HepG2 (cell line): ENCODE results near the gene MRNIP. TPM values are rescaled to one million over a fixed set of nuclear protein-coding genes. Genes with fewer than 3 reads are reported as not detected.
A peak's percentile ranks its signal among the peaks of the same experiment; 100 is the strongest.

Source experiments
- ATAC-seq: fragments of 200-7000 bp; cut with Tn5 transposase; 3 replicates; pipeline ENCODE4 v1.9.1; 2020; ENCODE audit warnings: mild to moderate bottlenecking, moderate library complexity
- BruUV-seq: library from RNA; stranded (reverse); fragments of 400-500 nt; replicated peaks from 2 replicates; lab custom pipeline; 2021; lab: Mats Ljungman, UMichigan
- CTCF ChIA-PET: fragments of 300-600 bp; formaldehyde crosslinking; extraction: SDS; loops from one replicate; lab custom pipeline; 2021; ENCODE audit warnings: low total read pairs, inconsistent platforms, low intra/inter-chr PET ratio; lab: Yijun Ruan, JAX
- POLR2A ChIA-PET: fragments of 350-600 bp; sonication (Branson Sonifier 250); formaldehyde crosslinking; loops from one replicate; lab custom pipeline; 2020; ENCODE audit warnings: antibody characterized with exemption, inconsistent platforms; lab: Yijun Ruan, JAX
- DNase-seq: peaks from one replicate; pipeline ENCODE4 v3.0.0-alpha.2; 2015; ENCODE audit warnings: low spot score
- FAIRE-seq: peaks from 3 replicates; lab custom pipeline; 2011; peaks lifted over from hg19 to GRCh38; lab: Jason Lieb, UNC
- H2AFZ ChIP-seq: one replicate; pipeline ENCODE4 v1.6.1; 2011; ENCODE audit warnings: low read length, inconsistent platforms
- H3K27ac ChIP-seq: fragments of 300-600 bp; 3 replicates; pipeline ENCODE4 v1.8.0; 2011; ENCODE audit warnings: mixed run types, mild to moderate bottlenecking, mixed read lengths, low read length, inconsistent platforms; ENCODE audit not compliant: insufficient read depth; ENCODE audit errors: extremely low read length
- H3K27me3 ChIP-seq, 2 experiments: fragments of 200-600 bp in 1 of 2; 2 replicates in 1 of 2; 3 replicates in 1 of 2; pipeline versions ENCODE4 v1.6.0 to v1.8.0; 2011; ENCODE audit warnings: low read length in 2 of 2, mild to moderate bottlenecking in 2 of 2, moderate library complexity in 2 of 2, inconsistent platforms in 1 of 2; ENCODE audit not compliant: insufficient read depth in 2 of 2, control insufficient read depth in 1 of 2
- H3K36me3 ChIP-seq, 2 experiments: fragments of 200-600 bp in 1 of 2; replicated peaks in 1 of 2; 2 replicates in 1 of 2; 3 replicates in 1 of 2; pipeline versions ENCODE4 v1.5.1 to v1.8.0; 2011; ENCODE audit warnings: low read length in 2 of 2, inconsistent platforms in 1 of 2; ENCODE audit not compliant: insufficient read depth in 2 of 2, control insufficient read depth in 1 of 2
- H3K4me1 ChIP-seq: 2 replicates; pipeline ENCODE4 v1.5.1; 2012; ENCODE audit warnings: low read length, inconsistent platforms; ENCODE audit not compliant: insufficient read depth
- H3K4me2 ChIP-seq: 2 replicates; pipeline ENCODE4 v1.6.0; 2011; ENCODE audit warnings: low read depth, low read length, inconsistent platforms
- H3K4me3 ChIP-seq, 3 experiments: fragments of 200-600 bp in 1 of 3; sonication (generic), shearing (Covaris generic) in 1 of 3; replicated peaks in 1 of 3; 2 replicates each; pipeline ENCODE4 v1.5.1; 2011 to 2016; ENCODE audit warnings: low read length in 3 of 3, inconsistent platforms in 2 of 3, low read depth in 2 of 3, mild to moderate bottlenecking in 2 of 3, control low read depth in 1 of 3, mixed read lengths in 1 of 3; ENCODE audit not compliant: insufficient read depth in 1 of 3
- H3K79me2 ChIP-seq: one replicate; pipeline ENCODE4 v1.6.1; 2011; ENCODE audit warnings: low read length, inconsistent platforms; ENCODE audit not compliant: insufficient read depth
- H3K9ac ChIP-seq: 2 replicates; pipeline ENCODE4 v1.6.0; 2011; ENCODE audit warnings: mild to moderate bottlenecking, low read depth, low read length, inconsistent platforms; ENCODE audit not compliant: insufficient read depth
- H3K9me3 ChIP-seq: 2 replicates; pipeline ENCODE4 v1.5.1; 2012; ENCODE audit warnings: mild to moderate bottlenecking, low read length
- H4K20me1 ChIP-seq: 2 replicates; pipeline ENCODE4 v1.6.0; 2011; ENCODE audit warnings: inconsistent platforms, mild to moderate bottlenecking, low read length, moderate library complexity; ENCODE audit not compliant: insufficient read depth
- POLR2A ChIP-seq, 2 experiments: IDR thresholded peaks; 2 replicates each; pipeline ENCODE4 v1.6.1; 2011; ENCODE audit warnings: low read depth in 2 of 2, low read length in 2 of 2, mild to moderate bottlenecking in 1 of 2, moderate library complexity in 1 of 2; ENCODE audit not compliant: insufficient read depth in 1 of 2
- POLR2G ChIP-seq: fragments of 200-400 bp; formaldehyde crosslinking; IDR thresholded peaks from 2 replicates; pipeline ENCODE4 v1.6.1; 2018; ENCODE audit warnings: mild to moderate bottlenecking, low read depth, low read length, moderate library complexity
- ZNF33A ChIP-seq: sonication (generic); formaldehyde crosslinking; IDR thresholded peaks from 2 replicates; pipeline ENCODE4 v1.5.1; 2020; ENCODE audit warnings: missing genetic modification reagents, mild to moderate bottlenecking, moderate library complexity, borderline replicate concordance
- ZNF619 ChIP-seq: sonication (generic); formaldehyde crosslinking; IDR thresholded peaks from 2 replicates; pipeline ENCODE4 v1.4.0; 2020; ENCODE audit warnings: mild to moderate bottlenecking, missing genetic modification reagents
- WGBS: methylation state at CpG from one replicate; pipeline ENCODE4 v1.1.6; 2017; ENCODE audit warnings: low lambda C conversion rate; 5-methylcytosine and 5-hydroxymethylcytosine counted together
- in situ Hi-C: cut with HindIII; loops from 2 replicates; pipeline ENCODE4 v1.10.0; 2017; ENCODE audit warnings: low pct_unique_long_range_greater_than_20kb; ENCODE audit not compliant: extremely low pct_ligation_motif_present
- intact Hi-C: fragments of 100-400 bp; cut with micrococcal nuclease; formaldehyde crosslinking; loops from one replicate; pipeline ENCODE4 v1.10.0; 2022; ENCODE audit not compliant: unreplicated experiment
- polyA plus RNA-seq, 8 experiments: library from polyadenylated mRNA; depleted of rRNA in 3 of 8; stranded (reverse) in 7 of 8; unstranded in 1 of 8; fragments of >200 nt; fragmentation: Illumina TruSeq in 4 of 8; extraction: Trizol in 4 of 8; gene quantifications; 2 replicates each; pipeline versions ENCODE4 v1.2.1 to v1.2.3, GENCODE V29; 2011 to 2016; ENCODE audit warnings: low read depth in 4 of 8, missing spikeins in 1 of 8, mixed read lengths in 1 of 8; ENCODE audit not compliant: insufficient read depth in 1 of 8
- total RNA-seq, 5 experiments: library from RNA; depleted of rRNA; stranded (reverse); fragments of >200 nt; fragmentation: Illumina TruSeq; extraction: Trizol; gene quantifications; 2 replicates each; pipeline ENCODE4 v1.2.3, GENCODE V29; 2016; ENCODE audit warnings: low read depth in 1 of 5
- TF ChIP-seq, protein P1 (sequence below): sonication (generic); formaldehyde crosslinking; IDR thresholded peaks from 2 replicates; pipeline ENCODE4 v1.4.0; 2020; ENCODE audit warnings: missing genetic modification reagents

Gene MRNIP
- total and polyA plus RNA-seq, 2 of the 13 experiments (the other 11 are each of a cell fraction or from before 2014, with no cell fraction given) = 15.5 to 34.1 TPM

DNA sequence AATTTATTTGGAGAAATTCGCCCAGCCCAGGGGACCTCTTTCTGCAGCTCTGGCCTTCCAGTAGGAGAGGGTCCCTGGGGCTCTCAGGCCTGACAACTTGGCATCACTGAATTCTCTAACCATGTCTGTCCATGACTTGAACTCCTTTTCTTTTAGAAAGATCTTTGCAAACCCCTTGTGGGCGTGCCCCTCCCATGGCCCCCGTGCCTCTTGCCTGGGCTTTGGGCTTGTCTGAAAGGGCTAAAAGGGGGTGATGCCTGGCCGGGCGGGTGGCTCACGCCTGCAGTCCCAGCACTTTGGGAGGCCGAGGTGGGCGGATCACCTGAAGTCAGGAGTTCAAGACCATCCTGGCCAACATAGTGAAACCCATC lies 41.2 kb downstream of the MRNIP start:
- WGBS = 89% methylated on average over 5 of the region's 8 CpGs
- intact Hi-C loops (no loop called here), in situ Hi-C loops (no loop called here)
- H3K4me3 ChIP-seq = no peak overlapping the region
- H3K4me2 ChIP-seq = no peak overlapping the region
- peaks cover 23% of the 10 kb centered on the region for H3K79me2 ChIP-seq
- BruUV-seq = no TSS peak
- POLR2A ChIA-PET = interaction anchor here (5.3 kb wide), 1 partner anchor 12 kb away, joined by 115 read pairs; the partner anchor contains the start of gene MGAT4B
- CTCF ChIA-PET = no interaction called here
- ATAC-seq (no peak), FAIRE-seq (no peak), DNase-seq (no peak)
- TF ChIP-seq POLR2A (IDR thresholded peaks at IDR 0.05; ENCODE audit: insufficient read depth in 1 of 2, low read depth in 2 of 2, low read length in 2 of 2) = no peak
- peak; percentile 11; the same call in 1 of the 2 replicates for TF ChIP-seq POLR2G
- no peak for TF ChIP-seq ZNF619 (CRISPR knock-in tag)
- no peak overlapping the region for H3K9ac ChIP-seq
- no peaks in the 10 kb centered on the region for H3K27me3 ChIP-seq
- peaks cover 11% of the 10 kb centered on the region for H4K20me1 ChIP-seq
- H3K27ac ChIP-seq = no peak overlapping the region
- no peaks in the 10 kb centered on the region for H3K9me3 ChIP-seq
- peaks cover 10 to 15% of the 10 kb centered on the region in 2 experiments; a peak in 3 of 5 replicates for H3K36me3 ChIP-seq
- H2AFZ ChIP-seq = no peak overlapping the region
- H3K4me1 ChIP-seq = peaks cover 37% of the 10 kb centered on the region

DNA sequence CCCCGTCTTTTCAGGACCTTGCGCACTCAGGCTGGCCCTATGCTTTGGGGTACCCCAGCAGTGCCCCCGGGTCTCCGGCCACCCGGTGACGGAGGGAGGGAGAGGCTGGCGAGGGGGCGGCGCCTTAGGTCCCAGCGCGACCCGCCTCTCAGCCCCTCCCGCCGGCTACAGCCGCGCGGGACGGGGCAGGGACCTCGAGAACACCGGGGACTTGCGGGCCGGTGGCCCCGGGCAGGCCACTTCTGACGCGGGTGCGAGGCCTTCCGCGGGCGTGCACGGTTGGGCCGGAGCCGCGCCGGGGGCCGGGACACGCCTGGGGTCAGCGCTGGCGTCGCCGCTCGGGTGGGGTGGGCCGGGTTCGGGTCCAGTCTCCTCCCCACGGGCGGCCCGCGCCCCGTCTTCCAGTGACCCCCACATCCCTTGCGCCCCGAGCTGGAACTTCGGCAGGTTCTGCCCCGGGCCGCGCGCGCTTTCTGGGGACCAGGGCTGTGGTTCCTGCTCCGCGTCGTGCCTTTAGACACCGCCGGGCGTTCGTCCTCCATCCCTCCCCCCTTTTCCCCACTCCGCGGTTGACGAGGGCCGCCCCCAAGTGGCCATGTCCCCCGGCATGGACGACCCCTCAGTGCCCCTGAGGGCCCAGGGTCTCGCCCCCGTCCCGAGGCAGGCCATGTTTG lies 41.7 kb downstream of the MRNIP start:
- H3K27ac ChIP-seq = no peak overlapping the region
- CTCF ChIA-PET = no interaction called here
- in situ Hi-C loops = no loop called here

More for the DNA sequence above, 41.7 kb downstream of the MRNIP start:
- no peak overlapping the region for H3K4me3 ChIP-seq
- H3K36me3 ChIP-seq = peaks cover 11 to 19% of the 10 kb centered on the region in 2 experiments; a peak in 4 of 5 replicates
- TF ChIP-seq ZNF33A (CRISPR knock-in tag) = no peak
- TF ChIP-seq, protein P1, sequence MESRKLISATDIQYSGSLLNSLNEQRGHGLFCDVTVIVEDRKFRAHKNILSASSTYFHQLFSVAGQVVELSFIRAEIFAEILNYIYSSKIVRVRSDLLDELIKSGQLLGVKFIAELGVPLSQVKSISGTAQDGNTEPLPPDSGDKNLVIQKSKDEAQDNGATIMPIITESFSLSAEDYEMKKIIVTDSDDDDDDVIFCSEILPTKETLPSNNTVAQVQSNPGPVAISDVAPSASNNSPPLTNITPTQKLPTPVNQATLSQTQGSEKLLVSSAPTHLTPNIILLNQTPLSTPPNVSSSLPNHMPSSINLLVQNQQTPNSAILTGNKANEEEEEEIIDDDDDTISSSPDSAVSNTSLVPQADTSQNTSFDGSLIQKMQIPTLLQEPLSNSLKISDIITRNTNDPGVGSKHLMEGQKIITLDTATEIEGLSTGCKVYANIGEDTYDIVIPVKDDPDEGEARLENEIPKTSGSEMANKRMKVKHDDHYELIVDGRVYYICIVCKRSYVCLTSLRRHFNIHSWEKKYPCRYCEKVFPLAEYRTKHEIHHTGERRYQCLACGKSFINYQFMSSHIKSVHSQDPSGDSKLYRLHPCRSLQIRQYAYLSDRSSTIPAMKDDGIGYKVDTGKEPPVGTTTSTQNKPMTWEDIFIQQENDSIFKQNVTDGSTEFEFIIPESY (CRISPR knock-in tag) = peak; percentile 74
- BruUV-seq = no TSS peak
- no peak overlapping the region for H3K4me2 ChIP-seq
- POLR2A ChIA-PET = interaction anchor here (5.3 kb wide), 1 partner anchor 11 kb away, joined by 115 read pairs; the partner anchor contains the start of gene MGAT4B
- FAIRE-seq (no peak), ATAC-seq (no peak), DNase-seq (no peak)
- peaks cover 6% of the 10 kb centered on the region for H4K20me1 ChIP-seq
- H3K9me3 ChIP-seq = no peaks in the 10 kb centered on the region
- H3K27me3 ChIP-seq = no peaks in the 10 kb centered on the region
- no peak overlapping the region for H3K9ac ChIP-seq
- WGBS = 95% methylated on average over 45 of the region's 72 CpGs
- intact Hi-C loops = no loop called here
- peaks cover 17% of the 10 kb centered on the region for H3K79me2 ChIP-seq
- no peak overlapping the region for H2AFZ ChIP-seq
- H3K4me1 ChIP-seq = peaks cover 32% of the 10 kb centered on the region
